HG02759 (cell line): ENCODE results near the gene UMPS.

ENCODE experiments used
- ATAC-seq: cut with Tn5 transposase; IDR thresholded peaks from one replicate; pipeline ENCODE4 v1.9.1; 2021; ENCODE audit warnings: mild to moderate bottlenecking, moderate library complexity; ENCODE audit not compliant: unreplicated experiment

Gene UMPS

GRCh38 chr3:124796477-124796876 is 66.2 kb downstream of the UMPS start:
- no peak for ATAC-seq

- ATAC-seq: no peak
These were observed 67.2 kb downstream of the UMPS start for GRCh38 chr3:124797426-124797945.
